ENCODE results near the gene SLC39A10.
"Not testable (repeated sequence)": the region's sequence is repeated elsewhere in the genome, so short reads cannot be mapped to it uniquely, and the experiment has no call there.

DNA sequence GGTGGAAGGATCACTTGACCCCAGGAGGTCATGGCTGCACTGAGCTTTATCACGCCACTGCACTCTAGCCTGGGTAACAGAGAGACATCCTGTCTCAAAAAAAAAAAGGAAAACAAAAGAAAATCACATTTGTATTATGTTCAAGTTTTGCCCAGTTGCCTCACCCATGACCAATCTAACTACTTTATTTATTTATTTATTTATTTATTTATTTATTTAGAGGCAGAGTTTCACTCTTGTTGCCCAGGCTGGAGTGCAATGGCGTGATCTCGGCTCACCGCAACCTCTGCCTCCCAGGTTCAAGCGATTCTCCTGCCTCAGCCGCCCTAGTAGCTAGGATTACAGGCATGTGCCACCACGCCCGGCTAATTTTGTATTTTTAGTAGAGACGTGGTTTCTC lies 12.3 kb upstream of the SLC39A10 start:
- not testable (repeated sequence) for TF ChIP-seq POLR2A (IDR thresholded peaks at IDR 0.05)
- TF ChIP-seq, protein P1, sequence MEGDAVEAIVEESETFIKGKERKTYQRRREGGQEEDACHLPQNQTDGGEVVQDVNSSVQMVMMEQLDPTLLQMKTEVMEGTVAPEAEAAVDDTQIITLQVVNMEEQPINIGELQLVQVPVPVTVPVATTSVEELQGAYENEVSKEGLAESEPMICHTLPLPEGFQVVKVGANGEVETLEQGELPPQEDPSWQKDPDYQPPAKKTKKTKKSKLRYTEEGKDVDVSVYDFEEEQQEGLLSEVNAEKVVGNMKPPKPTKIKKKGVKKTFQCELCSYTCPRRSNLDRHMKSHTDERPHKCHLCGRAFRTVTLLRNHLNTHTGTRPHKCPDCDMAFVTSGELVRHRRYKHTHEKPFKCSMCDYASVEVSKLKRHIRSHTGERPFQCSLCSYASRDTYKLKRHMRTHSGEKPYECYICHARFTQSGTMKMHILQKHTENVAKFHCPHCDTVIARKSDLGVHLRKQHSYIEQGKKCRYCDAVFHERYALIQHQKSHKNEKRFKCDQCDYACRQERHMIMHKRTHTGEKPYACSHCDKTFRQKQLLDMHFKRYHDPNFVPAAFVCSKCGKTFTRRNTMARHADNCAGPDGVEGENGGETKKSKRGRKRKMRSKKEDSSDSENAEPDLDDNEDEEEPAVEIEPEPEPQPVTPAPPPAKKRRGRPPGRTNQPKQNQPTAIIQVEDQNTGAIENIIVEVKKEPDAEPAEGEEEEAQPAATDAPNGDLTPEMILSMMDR (IDR thresholded peaks at IDR 0.05), result not testable (repeated sequence)
